Esophagus squamous epithelium (tissue), 4 donors: ENCODE measurements around the gene IQSEC3.

ENCODE experiments used
- CTCF ChIP-seq, 6 experiments: fragments of 450-650 bp in 4 of 6; fragments of 200-600 bp in 2 of 6; sonication (generic) in 2 of 6; IDR thresholded peaks; one replicate each; pipeline ENCODE4 v1.5.1; 2016 to 2019; ENCODE audit warnings: antibody characterized with exemption in 6 of 6, mild to moderate bottlenecking in 4 of 6, moderate library complexity in 4 of 6
- POLR2A ChIP-seq, 4 donors: fragments of 450-650 bp; IDR thresholded peaks; one replicate each; pipeline ENCODE4 v1.6.1; 2017; ENCODE audit warnings: antibody characterized with exemption in 4 of 4, mild to moderate bottlenecking in 4 of 4, moderate library complexity in 3 of 4

DNA sequence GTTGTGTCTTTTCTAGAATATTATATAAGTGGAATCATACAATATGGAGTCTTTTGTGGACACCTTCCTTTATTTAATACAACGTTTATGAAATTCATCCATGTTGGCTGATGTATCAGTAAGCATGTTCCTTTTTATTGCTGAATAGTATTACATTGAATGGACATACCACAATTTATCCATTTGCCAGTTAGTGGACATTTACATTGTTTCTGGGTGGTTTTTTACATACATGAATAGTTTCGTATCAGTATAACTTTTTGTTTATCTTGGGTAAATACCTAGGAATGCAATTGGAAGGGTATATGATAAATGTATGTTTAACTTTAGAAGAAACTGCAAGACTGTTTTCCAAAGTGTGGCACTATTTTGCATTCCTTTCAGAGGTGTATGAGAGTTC is 23.1 kb downstream of the IQSEC3 start:
- TF ChIP-seq CTCF (IDR thresholded peaks at IDR 0.05) (no peak), POLR2A (IDR thresholded peaks at IDR 0.05) (no peak)
